Measurements from ENCODE around the gene MLLT1.
A peak's percentile ranks its signal among the peaks of the same experiment; 100 is the strongest.

Gene MLLT1

DNA sequence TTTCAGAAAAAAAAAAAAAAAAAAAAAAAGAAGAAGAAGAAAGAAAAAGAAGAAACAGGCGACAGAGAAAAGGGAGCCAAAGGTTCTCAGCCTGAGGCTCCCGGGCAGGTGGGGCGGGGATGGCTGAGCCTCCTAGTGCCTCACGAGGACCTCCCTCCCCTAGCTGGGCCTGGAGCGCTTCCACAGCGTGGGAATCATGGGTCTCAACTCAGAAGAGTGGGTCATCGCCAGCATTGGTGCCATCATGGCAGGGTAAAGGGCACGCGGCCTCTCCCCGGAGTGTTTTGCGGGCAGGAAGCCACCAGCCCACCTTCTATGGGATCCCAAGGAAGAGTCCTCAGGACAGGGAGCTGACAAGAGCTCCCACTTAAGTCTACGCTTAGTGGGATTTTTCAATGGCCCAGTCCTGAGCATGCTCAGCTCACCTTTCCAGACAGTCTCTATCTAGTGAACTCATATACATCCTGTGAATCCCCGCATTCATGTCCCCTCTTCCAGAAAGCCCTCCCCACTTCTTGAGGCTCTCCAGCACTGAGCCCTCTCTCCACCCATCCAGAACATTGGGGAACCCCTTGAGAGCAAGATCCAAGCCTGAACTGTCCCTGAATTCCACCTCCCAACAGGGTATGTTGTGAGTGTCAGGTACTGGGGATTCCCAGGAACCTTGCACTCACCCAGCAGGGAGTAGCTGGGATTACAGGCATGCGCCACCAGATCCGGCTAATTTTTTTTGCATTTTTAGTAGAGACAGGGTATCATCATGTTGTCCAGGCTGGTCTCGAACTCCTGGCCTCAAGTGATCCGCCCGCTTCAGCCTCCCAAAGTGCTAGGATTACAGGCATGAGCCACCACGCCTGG, 74.7 kb downstream of the MLLT1 start:
- FAIRE-seq = no peak

DNA sequence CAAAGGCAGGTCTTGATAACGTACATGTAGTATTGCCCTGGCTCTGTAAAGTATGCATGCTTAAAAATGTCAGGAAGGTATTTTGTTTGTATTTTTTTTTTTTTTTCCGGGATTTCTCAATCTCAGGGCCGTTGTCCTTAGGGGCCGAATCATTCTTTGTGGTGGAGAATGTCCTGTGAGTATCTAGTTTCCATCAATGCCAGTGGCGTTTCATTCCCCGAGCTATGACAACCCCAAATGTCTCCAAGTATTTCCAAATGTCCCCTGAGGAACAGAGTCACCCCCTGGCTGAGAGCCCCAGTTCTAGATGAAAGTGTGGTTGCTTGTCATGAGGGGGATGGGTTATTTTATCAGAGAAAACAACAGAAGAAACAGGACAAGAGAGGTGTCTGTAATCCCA, 75.6 kb downstream of the MLLT1 start:
- no peak for FAIRE-seq

DNA sequence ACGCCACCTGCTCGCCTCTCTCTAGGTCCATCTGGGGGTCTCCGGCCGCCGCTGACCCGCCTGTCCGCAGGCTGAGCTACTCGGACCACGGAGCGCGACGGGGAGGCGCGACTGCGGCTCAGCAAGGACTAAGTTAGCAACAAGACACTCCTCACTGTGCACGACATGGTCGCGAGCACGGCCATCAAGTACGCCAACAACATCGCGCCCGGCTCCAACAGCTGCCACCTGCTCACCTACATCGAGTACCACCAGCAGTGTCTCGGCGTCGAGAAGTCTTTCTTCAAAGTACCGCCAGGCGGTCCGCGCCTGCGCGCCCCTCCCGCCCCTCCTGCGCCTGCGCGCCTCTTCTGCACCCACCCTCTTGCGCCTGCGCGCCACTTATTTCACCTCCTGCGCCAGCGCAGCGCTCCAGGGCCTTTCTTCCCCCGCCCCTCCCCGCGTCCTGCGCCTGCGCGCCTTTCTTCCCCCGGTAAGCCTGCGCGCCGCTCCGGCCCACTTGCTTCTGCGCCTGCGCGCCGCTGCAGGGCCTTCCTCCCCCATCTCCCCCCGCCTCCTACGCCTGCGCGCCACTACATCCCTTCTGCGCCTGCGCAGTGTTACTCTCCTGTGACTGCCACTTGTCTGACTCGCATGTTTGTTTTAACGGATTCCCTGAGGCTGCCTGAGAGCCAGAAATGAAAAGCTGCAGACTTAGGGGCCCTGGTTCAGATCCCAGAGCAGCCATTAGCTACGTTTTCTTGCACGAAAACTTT, 80.4 kb downstream of the MLLT1 start:
- peak; percentile 92 for FAIRE-seq

DNA sequence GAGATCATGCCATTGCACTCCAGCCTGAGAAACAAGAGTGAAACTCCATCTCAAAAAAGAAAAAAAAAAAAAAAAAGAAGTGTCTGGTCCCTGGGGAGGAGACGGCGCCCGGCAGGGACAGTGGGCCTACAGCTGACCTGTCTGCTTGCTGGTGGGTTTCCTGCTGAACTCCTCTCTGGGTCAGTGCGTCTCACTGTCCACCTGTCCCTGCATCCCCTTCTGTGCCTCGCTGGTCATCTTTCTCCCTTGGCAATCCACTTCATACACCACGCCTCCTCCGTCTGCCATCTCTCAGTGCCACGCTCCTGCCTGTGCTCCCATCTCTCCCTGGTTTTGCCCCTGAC, 80.9 kb downstream of the MLLT1 start:
- no peak for FAIRE-seq

DNA sequence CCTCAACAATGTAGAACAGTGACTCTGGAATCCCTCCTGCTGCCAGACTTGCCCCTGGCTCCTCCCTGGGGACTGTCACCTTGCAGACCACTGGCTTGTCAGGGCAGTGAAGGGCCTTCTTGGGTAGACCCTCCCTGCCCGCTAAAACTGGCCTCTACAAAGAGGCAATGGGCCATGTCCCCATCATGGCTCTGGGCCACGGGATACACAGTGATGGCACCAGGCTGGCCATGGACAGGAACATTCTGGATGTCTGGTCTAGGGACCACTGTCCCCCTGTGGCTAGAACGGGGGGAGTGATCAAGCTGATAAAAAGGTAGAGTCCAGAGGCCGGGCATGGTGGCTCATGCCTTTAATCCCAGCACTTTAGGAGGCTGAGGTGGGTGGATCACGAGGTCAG, 83.4 kb downstream of the MLLT1 start:
- FAIRE-seq = no peak

DNA sequence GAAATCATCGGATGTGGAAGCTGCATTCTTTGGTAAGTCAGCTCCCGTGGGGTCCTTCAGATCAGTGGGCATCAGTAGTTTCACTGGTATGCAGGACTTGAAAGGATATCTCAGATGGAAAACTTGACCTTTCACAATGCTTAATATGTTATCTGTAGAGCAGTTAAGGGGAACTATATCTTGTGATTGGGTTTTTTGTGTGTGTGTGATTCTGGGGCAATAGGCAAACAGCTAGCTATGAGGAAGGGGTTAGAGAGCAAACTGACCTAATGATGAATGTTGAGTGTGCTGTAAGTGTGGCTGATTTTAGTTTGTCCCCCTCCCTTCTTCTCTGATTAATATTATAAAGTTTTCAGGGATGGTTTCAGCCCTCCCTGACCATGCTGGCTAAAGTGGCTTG, 91.0 kb downstream of the MLLT1 start:
- no peak for FAIRE-seq

DNA sequence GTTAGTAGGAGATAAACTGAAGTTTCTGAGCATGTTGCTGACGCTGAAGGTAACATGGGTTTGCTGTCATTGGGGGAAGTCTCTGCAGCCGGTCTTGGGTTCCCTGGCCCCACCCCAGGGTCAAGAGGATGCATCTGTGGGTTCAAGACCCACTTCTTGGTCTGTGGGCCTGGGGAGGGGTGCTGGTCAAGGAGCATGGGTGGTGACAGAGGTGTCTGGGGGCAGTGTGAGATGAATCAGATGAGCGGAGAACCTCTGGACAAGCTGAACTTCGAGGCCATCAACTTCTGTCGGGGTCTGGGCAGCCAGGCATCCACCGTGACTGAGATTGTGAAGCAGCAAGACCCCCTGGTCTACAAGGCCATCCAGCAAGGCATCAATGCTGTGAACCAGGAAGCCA, 92.4 kb downstream of the MLLT1 start:
- no peak for FAIRE-seq

- FAIRE-seq = no peak
These were observed 93.6 kb downstream of the MLLT1 start for GRCh38 chr19:6185835-6186834.

DNA sequence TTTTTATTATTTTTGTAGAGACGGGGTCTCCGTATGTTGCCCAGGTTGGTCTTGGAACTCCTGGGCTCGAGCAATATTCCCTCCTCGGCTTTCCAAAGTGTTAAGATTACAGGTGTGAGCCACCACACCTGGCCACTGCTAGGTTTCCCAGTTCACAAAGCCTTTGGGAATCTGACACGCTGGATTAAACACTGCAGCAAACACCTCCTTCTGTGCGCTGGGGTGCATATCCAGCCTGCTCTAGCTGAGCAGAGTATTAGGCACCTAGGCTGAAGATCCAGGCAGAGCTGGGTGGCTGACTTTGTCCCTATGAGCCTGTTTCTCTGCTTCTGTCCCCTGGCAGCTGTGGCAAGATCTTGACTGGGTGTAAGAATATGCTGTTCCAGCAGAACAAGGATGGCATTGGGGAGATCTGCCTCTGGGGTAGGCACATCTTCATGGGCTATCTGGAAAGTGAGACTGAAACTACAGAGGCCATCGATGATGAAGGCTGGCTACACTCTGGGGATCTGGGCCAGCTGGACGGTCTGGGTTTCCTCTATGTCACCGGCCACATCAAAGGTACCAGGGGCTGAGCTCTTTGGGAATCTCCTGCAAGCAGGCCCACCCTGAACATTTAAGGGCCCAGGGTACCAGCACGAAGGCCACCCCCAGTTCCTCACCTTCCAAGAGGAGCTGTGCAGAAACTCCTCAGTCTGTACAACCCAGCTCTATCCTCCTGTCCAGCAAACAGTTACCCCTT, 94.5 kb downstream of the MLLT1 start:
- no peak for FAIRE-seq

- FAIRE-seq = no peak
These were observed 98.7 kb downstream of the MLLT1 start for GRCh38 chr19:6181119-6181518.

DNA sequence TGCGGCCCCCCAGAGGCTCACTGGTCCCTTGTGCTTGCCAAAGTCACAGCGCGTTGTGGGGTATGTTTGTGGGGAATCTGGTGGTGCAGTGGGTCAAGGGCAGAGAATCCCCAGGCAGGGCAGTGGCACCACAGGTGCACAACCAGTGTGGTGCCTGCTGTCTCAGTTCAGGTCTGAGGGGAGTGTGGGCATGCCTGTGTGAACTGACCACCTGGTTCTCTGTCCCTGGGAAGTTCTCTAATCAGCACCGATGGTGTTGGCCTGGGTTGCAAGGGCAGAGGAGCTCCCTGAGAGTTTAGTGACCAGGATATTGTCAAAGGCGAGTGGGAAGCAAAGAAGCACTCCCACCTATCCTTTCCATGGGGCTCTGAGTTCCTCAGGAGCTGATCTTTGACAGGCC, 106.6 kb downstream of the MLLT1 start:
- FAIRE-seq = no peak

- no peak for FAIRE-seq
These were observed 107.5 kb downstream of the MLLT1 start for GRCh38 chr19:6172074-6172863.

DNA sequence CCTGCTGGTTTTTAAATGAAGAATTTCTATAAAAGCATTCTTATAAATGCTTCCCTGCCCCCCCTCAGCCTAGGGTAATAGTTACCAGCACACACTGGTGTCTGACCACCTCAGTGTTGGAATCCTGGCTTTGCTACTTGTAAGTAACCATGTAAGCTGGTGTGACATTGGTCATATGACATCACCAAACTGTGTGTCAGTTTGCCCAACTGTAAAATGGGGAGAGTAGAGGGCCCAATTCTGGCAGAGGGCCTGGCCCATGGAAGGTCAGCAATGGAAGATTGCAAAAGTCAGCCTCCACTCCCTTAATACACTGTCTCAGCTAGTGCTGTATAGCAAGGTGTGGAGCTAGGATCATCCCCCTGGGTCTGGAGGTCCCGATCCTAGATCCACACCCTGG, 112.7 kb downstream of the MLLT1 start:
- FAIRE-seq = no peak

DNA sequence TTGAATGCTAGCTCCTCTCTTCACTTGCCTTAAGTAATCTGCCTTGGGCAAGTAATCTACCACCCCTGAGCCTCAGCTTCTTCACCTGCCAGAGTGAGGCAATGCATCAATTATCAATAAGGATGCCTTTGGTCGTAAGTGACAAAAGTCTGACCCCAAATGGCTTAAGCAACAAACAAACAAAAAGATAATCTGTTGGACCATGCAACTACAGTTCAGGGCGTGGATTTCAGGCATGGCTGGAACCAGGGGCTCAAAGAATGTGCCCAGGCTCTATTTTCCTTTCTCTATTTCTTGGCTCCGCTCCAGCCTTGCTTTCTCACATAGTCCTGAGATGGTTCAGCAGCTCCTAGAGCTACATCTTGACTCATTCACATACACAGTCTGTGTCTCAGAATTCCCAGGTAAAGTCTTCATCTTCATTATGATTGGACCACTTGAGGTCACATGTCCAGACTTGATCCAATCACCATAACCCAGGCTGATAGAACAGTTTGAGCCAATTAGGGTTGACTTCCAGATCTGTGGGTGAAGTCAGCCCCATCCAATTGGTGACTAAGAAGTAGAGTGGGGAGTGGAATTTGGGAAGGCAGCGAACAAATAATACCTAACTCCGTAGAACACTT, 114.8 kb downstream of the MLLT1 start:
- no peak for FAIRE-seq

DNA sequence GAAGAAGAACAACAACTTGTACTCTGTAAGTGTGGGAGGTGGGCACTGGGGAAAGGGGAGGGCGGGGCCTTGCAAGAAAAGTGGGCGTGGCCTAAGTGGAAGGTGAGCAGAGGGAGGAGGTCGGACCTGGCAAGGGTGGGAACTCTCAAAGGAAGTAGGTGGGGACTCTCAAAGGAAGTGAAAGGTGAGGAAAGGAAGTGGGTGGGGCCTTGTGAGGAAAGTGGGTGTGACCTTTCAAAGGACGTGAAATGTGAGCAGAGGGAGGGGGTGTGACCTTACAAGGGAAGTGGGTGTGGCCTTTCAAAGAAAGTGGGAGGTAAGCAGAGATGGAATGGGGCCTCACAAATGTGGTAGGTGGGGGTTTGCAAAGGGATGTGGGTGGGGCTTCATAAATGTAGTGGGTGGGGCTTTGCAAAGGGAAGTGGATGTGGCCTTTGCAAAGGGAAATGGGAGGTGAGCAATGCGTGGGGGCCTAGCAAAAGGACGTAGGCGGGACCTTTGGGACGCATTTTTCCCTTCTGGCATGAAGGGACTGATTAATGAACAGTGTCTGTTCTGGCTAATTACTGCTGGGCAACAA, 118.4 kb downstream of the MLLT1 start:
- no peak for FAIRE-seq

All from G401.6 (cell line).